GM12873 (cell line): Measurements from ENCODE around the gene TAS1R1.

ENCODE experiments used
- TF ChIP-seq, protein P1 (sequence below): IDR thresholded peaks from 2 replicates; pipeline ENCODE4 v1.5.1; 2012; ENCODE audit warnings: low read depth, mild to moderate bottlenecking, moderate library complexity, low read length, control low read depth; ENCODE audit not compliant: insufficient read depth; ENCODE audit errors: missing control alignments

Gene TAS1R1

DNA sequence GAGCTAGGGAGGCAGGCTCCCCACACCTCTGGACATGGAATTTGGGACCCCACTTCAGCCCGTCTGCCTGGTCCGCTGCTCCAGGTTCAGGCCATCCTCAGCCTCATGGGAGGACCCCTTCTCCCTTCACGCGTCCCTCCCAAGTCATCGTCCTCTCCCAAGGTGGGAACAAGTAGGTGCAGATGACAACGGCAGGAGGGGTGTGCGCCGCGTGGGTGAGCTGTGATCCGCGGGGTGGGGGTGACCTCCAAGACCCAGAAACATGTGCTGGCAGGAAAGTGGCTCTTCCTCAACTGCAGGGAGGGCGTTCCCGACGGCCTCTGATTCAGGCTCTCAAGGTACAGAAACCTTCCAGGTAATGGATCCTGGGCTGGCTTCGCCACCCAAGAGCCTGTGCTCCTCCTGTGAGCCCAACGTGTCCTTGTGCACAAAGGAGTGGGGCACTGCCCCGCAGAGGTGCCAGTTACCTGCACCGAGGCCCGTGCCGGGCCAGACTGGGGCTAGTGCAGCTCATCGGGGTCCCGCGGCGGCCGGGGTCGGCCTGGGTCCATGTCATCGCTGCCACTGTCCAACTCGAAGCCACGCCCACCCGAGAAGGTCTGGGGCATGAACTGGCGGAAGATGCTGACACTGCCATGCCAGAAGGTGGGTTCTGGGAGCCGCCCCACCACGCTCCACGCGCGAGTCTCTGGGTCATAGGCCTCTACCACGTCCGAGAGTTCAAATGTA, 37.9 kb downstream of the TAS1R1 start:
- TF ChIP-seq, protein P1, sequence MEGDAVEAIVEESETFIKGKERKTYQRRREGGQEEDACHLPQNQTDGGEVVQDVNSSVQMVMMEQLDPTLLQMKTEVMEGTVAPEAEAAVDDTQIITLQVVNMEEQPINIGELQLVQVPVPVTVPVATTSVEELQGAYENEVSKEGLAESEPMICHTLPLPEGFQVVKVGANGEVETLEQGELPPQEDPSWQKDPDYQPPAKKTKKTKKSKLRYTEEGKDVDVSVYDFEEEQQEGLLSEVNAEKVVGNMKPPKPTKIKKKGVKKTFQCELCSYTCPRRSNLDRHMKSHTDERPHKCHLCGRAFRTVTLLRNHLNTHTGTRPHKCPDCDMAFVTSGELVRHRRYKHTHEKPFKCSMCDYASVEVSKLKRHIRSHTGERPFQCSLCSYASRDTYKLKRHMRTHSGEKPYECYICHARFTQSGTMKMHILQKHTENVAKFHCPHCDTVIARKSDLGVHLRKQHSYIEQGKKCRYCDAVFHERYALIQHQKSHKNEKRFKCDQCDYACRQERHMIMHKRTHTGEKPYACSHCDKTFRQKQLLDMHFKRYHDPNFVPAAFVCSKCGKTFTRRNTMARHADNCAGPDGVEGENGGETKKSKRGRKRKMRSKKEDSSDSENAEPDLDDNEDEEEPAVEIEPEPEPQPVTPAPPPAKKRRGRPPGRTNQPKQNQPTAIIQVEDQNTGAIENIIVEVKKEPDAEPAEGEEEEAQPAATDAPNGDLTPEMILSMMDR: no peak

DNA sequence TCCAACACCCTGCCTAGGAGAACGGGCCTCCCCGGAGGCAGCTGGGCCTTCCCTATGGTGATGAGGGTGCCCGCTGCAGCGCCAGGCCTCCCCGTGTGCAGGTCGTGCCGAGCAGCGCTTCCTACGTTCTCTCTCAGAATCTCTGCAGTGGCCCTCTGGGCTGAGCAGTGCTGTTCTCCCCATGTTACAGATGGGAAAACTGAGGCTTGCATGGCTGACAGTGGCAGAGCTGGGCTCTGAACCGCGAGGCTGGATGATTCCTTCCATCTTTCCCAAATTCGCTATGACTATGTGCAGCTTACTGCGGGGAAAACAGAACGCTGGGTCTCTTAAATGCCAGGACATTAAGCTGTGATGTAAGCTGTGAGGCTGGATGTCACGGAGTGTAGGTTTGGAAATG, 38.7 kb downstream of the TAS1R1 start:
- TF ChIP-seq, protein P1: no peak

DNA sequence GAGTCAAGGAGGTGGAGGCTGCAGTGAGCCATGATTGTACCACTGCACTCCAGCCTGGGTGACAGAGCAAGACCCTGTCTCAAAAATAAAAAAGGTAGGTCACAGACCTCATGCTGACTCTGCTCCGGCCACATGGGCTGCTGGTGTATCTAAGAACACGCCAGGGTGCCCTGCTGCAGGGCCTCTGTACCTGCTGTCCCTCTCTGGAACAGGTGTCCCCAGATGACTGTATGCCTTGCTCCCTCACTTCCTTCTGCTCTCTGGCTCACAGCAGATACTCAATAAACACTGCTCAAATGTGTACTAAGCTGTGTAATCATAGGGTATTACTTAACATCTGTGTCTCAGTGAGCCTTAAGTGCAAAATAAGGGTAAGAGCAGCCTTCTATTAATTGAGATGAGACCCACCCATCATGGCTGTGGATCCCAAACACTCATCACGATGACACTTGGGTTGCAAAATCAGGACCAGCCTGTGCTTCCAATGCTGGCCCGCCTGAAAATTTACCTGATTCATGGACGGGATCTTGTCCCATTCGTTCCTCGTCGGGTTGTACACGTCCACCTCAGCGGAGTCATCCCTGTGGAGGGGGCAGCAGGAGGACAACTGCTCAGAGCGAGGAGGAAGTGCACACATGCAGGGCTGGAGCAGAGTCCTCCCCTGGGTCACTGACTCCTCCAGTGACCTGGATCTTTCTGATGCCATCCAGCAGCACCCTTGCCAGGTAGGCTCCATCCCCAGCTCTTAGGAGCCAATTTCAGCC, 40.1 kb downstream of the TAS1R1 start:
- TF ChIP-seq, protein P1: no peak

DNA sequence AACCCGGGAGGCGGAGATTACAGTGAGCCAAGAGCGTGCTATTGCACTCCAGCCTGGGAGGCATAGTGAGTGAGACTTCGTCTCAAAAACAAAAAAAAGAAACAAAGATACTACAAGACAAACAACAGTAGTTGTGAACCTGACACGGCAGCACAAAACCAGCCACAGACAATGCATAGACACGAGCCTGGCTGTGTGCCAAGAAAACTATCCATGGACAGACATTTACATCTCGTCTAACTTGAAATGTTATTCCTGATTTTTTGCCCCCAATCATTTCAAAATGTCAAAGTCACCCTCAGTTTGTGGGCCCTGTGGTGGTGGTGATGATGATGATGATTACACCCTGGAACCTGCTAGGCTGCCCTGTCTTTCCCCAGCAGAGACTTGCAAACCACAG, 41.2 kb downstream of the TAS1R1 start:
- TF ChIP-seq, protein P1: no peak

DNA sequence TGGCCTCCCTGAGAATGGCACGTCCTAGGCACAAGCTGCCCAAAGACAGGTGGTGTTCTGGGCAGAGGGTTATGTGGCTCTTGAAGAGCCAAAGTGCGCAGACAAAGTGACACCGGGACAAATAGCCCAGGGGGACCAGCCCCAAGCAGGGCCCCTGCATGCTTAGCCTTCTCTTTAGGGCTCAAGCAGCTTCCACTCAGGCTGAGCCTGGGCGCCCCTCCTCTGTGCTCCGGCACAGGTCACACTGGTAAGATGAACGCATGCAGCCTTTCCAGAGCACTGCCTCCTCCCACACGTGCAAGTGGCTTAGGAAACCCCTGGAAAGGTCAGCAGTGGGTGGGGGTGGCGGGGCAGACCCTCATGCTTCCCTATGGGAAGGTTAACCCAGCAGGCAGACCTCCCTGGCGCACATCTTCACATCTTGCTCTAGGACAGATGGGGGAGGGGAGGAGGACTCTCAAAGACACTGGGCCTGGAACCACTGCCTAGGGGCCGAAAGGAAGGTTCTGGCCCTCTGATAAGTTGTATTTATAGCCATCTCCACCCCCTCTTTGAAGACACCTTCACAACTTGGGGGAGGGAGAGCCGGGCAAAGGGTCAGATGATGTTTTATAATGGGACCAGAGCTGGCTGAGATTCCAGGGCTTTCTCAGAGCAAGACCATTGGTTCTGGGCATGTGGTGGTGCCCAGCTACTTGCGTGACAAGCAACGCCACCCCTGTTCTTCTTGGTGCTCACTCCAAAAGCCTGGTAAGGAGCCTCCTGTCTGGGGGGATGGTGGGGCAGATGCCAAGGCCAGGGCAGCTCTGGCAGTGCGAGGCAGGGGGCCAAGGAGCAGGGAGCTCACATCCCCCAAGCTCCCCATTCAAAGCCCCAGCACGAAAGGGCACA, 42.0 kb downstream of the TAS1R1 start:
- TF ChIP-seq, protein P1: no peak

DNA sequence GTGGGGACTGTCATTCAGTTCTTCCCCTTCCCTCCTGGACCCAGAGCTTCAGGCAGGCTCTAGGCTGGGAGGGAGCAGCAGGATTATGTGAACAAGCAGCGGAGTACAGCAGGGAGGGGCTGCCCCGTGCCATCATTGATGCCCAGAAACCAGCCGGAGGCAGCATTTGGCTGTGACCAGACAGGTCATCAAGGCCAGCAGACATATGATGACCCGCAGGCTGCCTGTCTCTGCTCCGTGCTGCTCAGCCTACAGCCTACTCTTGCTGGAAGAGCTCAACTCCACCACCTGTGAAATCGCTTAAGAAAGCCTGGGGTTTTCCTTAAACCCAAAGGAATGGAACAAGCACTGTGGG, 42.6 kb downstream of the TAS1R1 start:
- TF ChIP-seq, protein P1: no peak
